ENCODE data around the gene AIG1. TPM values are rescaled to one million over a fixed set of nuclear protein-coding genes. Genes with fewer than 3 reads are reported as not detected.

AIG1 gene
- total RNA-seq, 2 experiments from 2014 or later, result 21.2 to 22.8 TPM

DNA sequence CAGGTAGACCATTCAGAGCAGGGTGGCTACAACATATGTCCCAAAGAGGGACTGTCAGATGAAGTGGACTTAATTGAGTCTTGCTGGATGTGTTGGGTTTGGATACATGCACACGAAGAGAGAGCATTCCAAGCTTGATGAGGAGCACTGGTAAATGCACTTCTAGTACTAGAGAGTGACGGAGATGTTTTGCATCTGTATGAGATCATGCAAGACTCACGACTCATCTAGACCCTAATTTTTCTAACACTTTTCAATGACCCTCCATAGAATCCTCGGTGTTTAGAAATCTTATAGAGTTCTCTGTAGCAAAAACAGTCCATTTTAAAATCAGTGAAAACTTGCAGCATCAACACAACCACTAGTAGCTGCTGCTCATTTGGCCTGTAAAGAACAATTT, 4.8 kb upstream of the AIG1 start:
- H3K27me3 Mint-ChIP-seq, result no peaks in the 10 kb centered on the region
- ATAC-seq (no peak), DNase-seq (no peak)
- H3K36me3 Mint-ChIP-seq (ENCODE audit: low read depth), result no peaks in the 10 kb centered on the region
- H3K9me3 Mint-ChIP-seq (ENCODE audit: low read depth), result no peaks in the 10 kb centered on the region
- no peak overlapping the region for H3K27ac Mint-ChIP-seq
- intact Hi-C loops (cut with DNase I, micrococcal nuclease), result no loop called here
- CTCF ChIA-PET, result interaction anchor here (0.8 kb wide), 1 partner anchor 16 kb away, joined by 4 read pairs; no protein-coding TSS in a partner anchor
- H3K4me1 Mint-ChIP-seq, result peaks cover 18% of the 10 kb centered on the region
- POLR2A ChIA-PET, result interaction anchor here (0.7 kb wide), 1 partner anchor 113 kb away, joined by 3 read pairs; no protein-coding TSS in a partner anchor
- H3K4me3 Mint-ChIP-seq, result no peak overlapping the region

DNA sequence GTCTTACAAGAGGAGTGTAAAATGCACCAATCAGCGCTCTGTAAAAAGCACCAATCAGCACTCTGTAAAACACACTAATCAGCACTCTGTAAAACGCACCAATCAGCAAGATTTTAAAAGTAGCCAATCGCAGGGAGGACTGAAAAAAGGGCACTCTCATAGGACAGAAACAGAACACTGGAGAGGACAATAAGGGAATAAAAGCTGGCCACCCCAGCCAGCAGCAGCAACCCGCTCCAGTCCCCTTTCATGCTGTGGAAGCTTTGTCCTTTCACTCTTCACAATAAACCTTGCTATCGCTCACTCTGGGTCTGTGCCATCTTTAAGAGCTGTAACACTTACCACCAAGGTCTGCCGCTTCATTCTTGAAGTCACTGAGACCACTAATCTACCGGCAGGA, 1.7 kb upstream of the AIG1 start:
- Mint-ChIP-seq H3K4me3 (peak overlapping the region; percentile 32), H3K9me3 (ENCODE audit: low read depth) (no peaks in the 10 kb centered on the region), H3K4me1 (peaks cover 26% of the 10 kb centered on the region), H3K27me3 (no peaks in the 10 kb centered on the region), H3K36me3 (ENCODE audit: low read depth) (no peaks in the 10 kb centered on the region), H3K27ac (peak overlapping the region; percentile 63)
- no peak for DNase-seq
- POLR2A ChIA-PET, result no interaction called here
- CTCF ChIA-PET, result interaction anchor here (0.8 kb wide), 1 partner anchor 12 kb away, joined by 3 read pairs; no protein-coding TSS in a partner anchor
- ATAC-seq, result no peak
- intact Hi-C loops (cut with DNase I, micrococcal nuclease), result no loop called here

GRCh38 chr6:143059663-143060353, 881 bp upstream of the AIG1 start:
- ATAC-seq (peak; percentile 83), DNase-seq (peak; percentile 68)
- Mint-ChIP-seq H3K27ac (peak overlapping the region; percentile 88), H3K27me3 (no peaks in the 10 kb centered on the region), H3K4me3 (peak overlapping the region; percentile 77), H3K36me3 (ENCODE audit: low read depth) (no peaks in the 10 kb centered on the region), H3K9me3 (ENCODE audit: low read depth) (no peaks in the 10 kb centered on the region), H3K4me1 (peaks cover 29% of the 10 kb centered on the region)
- POLR2A ChIA-PET, result interaction anchor here (0.6 to 1.0 kb wide), 3 partner anchors 80 to 240 kb away, joined by 3 to 5 read pairs (median 3); no protein-coding TSS in a partner anchor
- intact Hi-C loops (cut with DNase I, micrococcal nuclease), result loop anchor here (1.0 to 5.0 kb wide), 5 partner anchors 72 to 390 kb away; partner anchors contain the start of genes ADAT2 (in 1 of the 2) and PEX3 (in 1 of the 2)
- CTCF ChIA-PET, result interaction anchor here (0.6 to 1.7 kb wide), 5 partner anchors 10 to 368 kb away, joined by 3 to 4 read pairs (median 3); no protein-coding TSS in a partner anchor

DNA sequence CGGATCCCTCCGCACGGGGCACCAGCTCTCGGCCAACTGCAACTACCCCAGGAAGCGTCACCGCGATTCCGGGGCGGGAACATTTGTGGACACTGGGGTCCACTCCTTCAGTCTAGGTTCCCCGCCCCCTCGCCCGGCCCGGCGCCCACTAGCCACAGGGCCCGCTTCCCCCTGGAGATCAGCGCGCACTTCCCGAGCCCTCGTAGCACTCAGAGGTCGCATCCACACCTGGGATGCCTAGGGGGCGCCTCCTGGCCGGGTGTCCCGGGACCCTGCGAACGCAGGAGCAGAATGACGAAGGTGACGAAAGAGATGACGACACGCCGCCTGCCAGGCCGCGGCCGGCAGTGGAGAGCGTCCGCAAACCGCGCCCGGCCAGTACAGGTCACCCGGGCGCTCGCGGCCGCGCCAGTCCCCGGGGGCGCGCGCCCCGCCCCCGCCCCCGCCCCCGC, 309 bp upstream of the AIG1 start:
- peak; percentile 60 for ATAC-seq
- Mint-ChIP-seq H3K4me3 (peak overlapping the region; percentile 77), H3K27ac (peak overlapping the region; percentile 88), H3K36me3 (ENCODE audit: low read depth) (no peaks in the 10 kb centered on the region), H3K4me1 (peaks cover 30% of the 10 kb centered on the region), H3K27me3 (no peaks in the 10 kb centered on the region), H3K9me3 (ENCODE audit: low read depth) (no peaks in the 10 kb centered on the region)
- DNase-seq, result peak; percentile 85
- intact Hi-C loops (cut with DNase I, micrococcal nuclease), result loop anchor here (1.0 to 5.0 kb wide), 5 partner anchors 72 to 390 kb away; partner anchors contain the start of genes ADAT2 (in 1 of the 2) and PEX3 (in 1 of the 2)
- POLR2A ChIA-PET, result interaction anchor here (0.6 to 1.0 kb wide), 3 partner anchors 80 to 240 kb away, joined by 3 to 5 read pairs (median 3); no protein-coding TSS in a partner anchor
- CTCF ChIA-PET, result interaction anchor here (0.6 to 1.7 kb wide), 4 partner anchors 11 to 368 kb away, joined by 3 to 4 read pairs (median 3); no protein-coding TSS in a partner anchor

- no peaks in the 10 kb centered on the region for H3K27me3 Mint-ChIP-seq
- intact Hi-C loops (cut with DNase I, micrococcal nuclease), result loop anchor here (2.0 to 5.0 kb wide), 3 partner anchors 71 to 115 kb away; no protein-coding TSS in a partner anchor
- H3K27ac Mint-ChIP-seq, result peak overlapping the region; percentile 90
- ChIA-PET CTCF (interaction anchor here (0.7 to 0.9 kb wide), 2 partner anchors 9 to 318 kb away, joined by 3 to 4 read pairs; no protein-coding TSS in a partner anchor), POLR2A (no interaction called here)
- H3K4me3 Mint-ChIP-seq, result peak overlapping the region; percentile 77
- H3K36me3 Mint-ChIP-seq (ENCODE audit: low read depth), result peaks cover 2% of the 10 kb centered on the region
- no peaks in the 10 kb centered on the region for H3K9me3 Mint-ChIP-seq (ENCODE audit: low read depth)
- peaks cover 30% of the 10 kb centered on the region for H3K4me1 Mint-ChIP-seq
- no peak for ATAC-seq
- DNase-seq, result no peak
These were observed 1.1 kb downstream of the AIG1 start for GRCh38 chr6:143061597-143062385.

DNA sequence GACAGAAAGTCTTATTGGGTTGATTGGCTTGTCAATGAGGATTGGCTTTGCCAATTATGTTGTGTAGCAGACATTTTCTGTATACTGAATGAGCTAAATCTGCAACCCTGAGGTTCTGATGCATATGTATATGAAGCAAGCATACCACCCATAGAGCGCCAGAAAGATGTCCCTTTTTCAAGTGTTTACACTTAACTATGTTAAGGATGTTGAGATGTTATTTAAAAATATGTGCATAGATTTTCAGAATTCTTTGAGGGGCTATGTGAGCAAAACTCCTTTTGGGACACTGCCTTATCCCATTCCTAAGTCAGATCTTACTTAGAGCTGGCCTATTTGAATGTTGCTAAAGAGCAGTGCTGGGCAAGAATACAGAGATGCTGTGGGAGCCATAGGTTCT, 1.9 kb downstream of the AIG1 start:
- intact Hi-C loops (cut with DNase I, micrococcal nuclease), result loop anchor here in 1 of 2 experiments (5.0 kb wide), 1 partner anchor 70 kb away; no protein-coding TSS in a partner anchor
- POLR2A ChIA-PET, result no interaction called here
- CTCF ChIA-PET, result no interaction called here

DNA sequence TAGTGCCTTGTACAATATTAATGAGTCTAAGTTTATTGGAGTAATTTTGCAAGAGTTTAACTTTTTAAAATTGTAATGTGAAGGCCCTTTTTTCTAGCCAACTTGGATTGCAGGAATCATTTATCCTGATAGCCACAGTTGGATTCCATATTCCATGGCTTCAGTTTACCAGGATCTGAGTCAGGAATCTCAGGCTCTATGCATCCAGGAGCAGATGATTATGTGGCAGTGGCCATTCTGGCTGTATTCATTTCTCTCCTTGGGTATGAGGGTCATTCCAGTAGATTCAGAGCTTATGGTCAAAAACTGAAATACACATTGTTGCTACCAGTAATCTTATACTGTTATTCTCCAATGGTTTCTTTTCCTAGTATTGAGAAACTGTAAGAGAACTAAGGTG, 2.9 kb downstream of the AIG1 start:
- ChIA-PET CTCF (no interaction called here), POLR2A (no interaction called here)
- H3K4me1 Mint-ChIP-seq, result peaks cover 30% of the 10 kb centered on the region
- peaks cover 2% of the 10 kb centered on the region for H3K36me3 Mint-ChIP-seq (ENCODE audit: low read depth)
- intact Hi-C loops (cut with DNase I, micrococcal nuclease), result loop anchor here in 1 of 2 experiments (5.0 kb wide), 1 partner anchor 69 kb away; no protein-coding TSS in a partner anchor
- DNase-seq (no peak), ATAC-seq (no peak)
- H3K27ac Mint-ChIP-seq, result no peak overlapping the region
- H3K27me3 Mint-ChIP-seq, result no peaks in the 10 kb centered on the region
- H3K9me3 Mint-ChIP-seq (ENCODE audit: low read depth), result no peaks in the 10 kb centered on the region
- no peak overlapping the region for H3K4me3 Mint-ChIP-seq

More for the DNA sequence above, 1.9 kb downstream of the AIG1 start:
- Mint-ChIP-seq H3K9me3 (ENCODE audit: low read depth) (no peaks in the 10 kb centered on the region), H3K27ac (peak overlapping the region; percentile 17), H3K36me3 (ENCODE audit: low read depth) (peaks cover 2% of the 10 kb centered on the region), H3K27me3 (no peaks in the 10 kb centered on the region), H3K4me3 (no peak overlapping the region), H3K4me1 (peaks cover 30% of the 10 kb centered on the region)
- ATAC-seq (no peak), DNase-seq (no peak)

- H3K27ac Mint-ChIP-seq, result no peak overlapping the region
- ChIA-PET POLR2A (no interaction called here), CTCF (interaction anchor here (0.6 to 0.9 kb wide), 2 partner anchors 230 to 589 kb away, joined by 3 to 4 read pairs; no protein-coding TSS in a partner anchor)
- DNase-seq (no peak), ATAC-seq (no peak)
- no peaks in the 10 kb centered on the region for H3K27me3 Mint-ChIP-seq
- H3K4me3 Mint-ChIP-seq, result no peak overlapping the region
- H3K4me1 Mint-ChIP-seq, result peaks cover 24% of the 10 kb centered on the region
- peaks cover 2% of the 10 kb centered on the region for H3K36me3 Mint-ChIP-seq (ENCODE audit: low read depth)
- H3K9me3 Mint-ChIP-seq (ENCODE audit: low read depth), result no peaks in the 10 kb centered on the region
- intact Hi-C loops (cut with DNase I, micrococcal nuclease), result loop anchor here in 1 of 2 experiments (5.0 kb wide), 1 partner anchor 68 kb away; no protein-coding TSS in a partner anchor
These were observed 3.6 kb downstream of the AIG1 start for GRCh38 chr6:143064271-143064670.

DNA sequence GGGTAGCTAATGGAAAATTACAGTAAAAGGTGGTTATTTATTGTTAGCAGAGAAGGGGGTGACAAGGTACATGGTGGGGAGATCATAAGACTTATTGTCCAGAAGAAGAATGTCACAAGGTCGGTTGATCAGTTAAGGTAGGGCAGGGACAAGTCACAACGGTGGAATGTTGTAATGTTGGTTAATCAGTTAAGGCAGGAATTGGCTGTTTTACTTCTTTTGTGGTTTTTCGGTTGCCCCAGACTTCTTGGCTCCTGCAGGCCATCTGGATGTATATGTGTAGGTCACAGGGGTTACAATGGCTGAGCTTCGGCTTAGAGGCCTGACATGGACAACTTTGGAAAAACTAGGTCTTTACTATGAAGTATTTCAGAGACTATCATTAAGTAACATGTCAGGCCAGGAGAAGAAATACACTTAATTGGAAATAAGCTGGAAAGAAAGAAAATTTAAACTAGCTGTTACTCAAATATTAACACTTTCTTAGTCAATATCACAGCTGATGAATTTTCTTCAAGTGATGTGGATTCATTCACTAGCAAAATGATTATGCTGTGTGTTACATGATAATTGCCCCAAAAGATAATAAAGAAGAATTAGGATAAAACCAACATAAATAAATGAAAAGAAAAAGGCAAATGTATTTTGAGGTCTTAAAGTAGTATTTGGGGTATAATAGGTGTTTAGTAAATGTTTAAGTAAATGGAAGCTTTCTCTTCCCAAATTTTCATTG, 4.4 kb downstream of the AIG1 start:
- Mint-ChIP-seq H3K36me3 (ENCODE audit: low read depth) (peaks cover 2% of the 10 kb centered on the region), H3K27me3 (no peaks in the 10 kb centered on the region), H3K27ac (no peak overlapping the region), H3K9me3 (ENCODE audit: low read depth) (no peaks in the 10 kb centered on the region), H3K4me1 (peaks cover 17% of the 10 kb centered on the region), H3K4me3 (no peak overlapping the region)
- no peak for ATAC-seq
- no peak for DNase-seq
- intact Hi-C loops (cut with DNase I, micrococcal nuclease), result loop anchor here in 1 of 2 experiments (5.0 kb wide), 1 partner anchor 67 kb away; no protein-coding TSS in a partner anchor
- POLR2A ChIA-PET, result no interaction called here
- CTCF ChIA-PET, result interaction anchor here (0.6 to 1.4 kb wide), 5 partner anchors 10 to 590 kb away, joined by 3 to 5 read pairs (median 3); no protein-coding TSS in a partner anchor

DNA sequence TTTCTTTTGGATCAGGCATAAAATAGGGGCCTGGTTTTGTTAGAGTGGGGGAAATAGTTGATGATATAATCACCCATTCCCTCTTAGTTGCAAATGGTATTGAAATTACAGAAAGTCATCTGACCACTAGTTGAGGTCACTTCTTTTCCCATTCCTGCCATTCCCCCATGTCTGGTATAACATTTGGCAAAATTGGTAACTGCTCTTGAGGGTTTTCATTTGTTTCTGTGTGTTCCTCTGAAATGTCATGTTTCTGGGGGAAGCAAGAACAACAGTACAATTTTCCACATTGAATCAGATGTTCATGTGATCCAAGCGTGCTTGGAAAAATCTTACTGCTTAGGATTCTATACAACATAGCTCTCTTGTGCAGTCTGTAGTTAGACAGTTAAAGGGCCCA, 7.3 kb downstream of the AIG1 start:
- Mint-ChIP-seq H3K27ac (no peak overlapping the region), H3K4me3 (no peak overlapping the region), H3K4me1 (peaks cover 3% of the 10 kb centered on the region), H3K27me3 (no peaks in the 10 kb centered on the region), H3K9me3 (ENCODE audit: low read depth) (peaks cover 3% of the 10 kb centered on the region), H3K36me3 (ENCODE audit: low read depth) (peaks cover 4% of the 10 kb centered on the region)
- ATAC-seq, result no peak
- no peak for DNase-seq
- CTCF ChIA-PET, result no interaction called here
- POLR2A ChIA-PET, result no interaction called here
- intact Hi-C loops (cut with DNase I, micrococcal nuclease), result no loop called here

All from activated CD4-positive, alpha-beta T cell treated with anti-CD3 and anti-CD28 coated beads for 36 hours (primary cell).